SK-N-SH (cell line): ENCODE results near the gene SPTBN2. TPM values are rescaled to one million over a fixed set of nuclear protein-coding genes. Genes with fewer than 3 reads are reported as not detected.

ENCODE experiments used
- CTCF ChIA-PET: fragments of 300-600, 350-600 bp; formaldehyde crosslinking; extraction: SDS; loops from one replicate; lab custom pipeline; 2021; lab: Yijun Ruan, JAX
- POLR2A ChIA-PET: fragments of 350-600 bp; sonication (Branson Sonifier 250); formaldehyde crosslinking; extraction: SDS; loops from one replicate; lab custom pipeline; 2020; ENCODE audit warnings: antibody characterized with exemption, inconsistent platforms; lab: Yijun Ruan, JAX
- DNase-seq: peaks from one replicate; pipeline ENCODE4 v3.0.0; 2012
- H2AFZ ChIP-seq: fragments of 200-600 bp; sonication (generic); 2 replicates; pipeline ENCODE4 v1.8.1; 2016; ENCODE audit warnings: antibody characterized with exemption, mild to moderate bottlenecking, low read depth
- H3F3A ChIP-seq: fragments of 200-600 bp; sonication (generic); replicated peaks from 2 replicates; pipeline ENCODE3; 2016; ENCODE audit warnings: antibody characterized with exemption, mild to moderate bottlenecking; ENCODE audit not compliant: insufficient read depth
- H3K27ac ChIP-seq, 2 experiments: fragments of 200-500 bp in 1 of 2; fragments of 200-600 bp in 1 of 2; sonication (Bioruptor generic) in 1 of 2; sonication (generic), shearing (Covaris generic) in 1 of 2; 2 replicates each; pipeline versions ENCODE4 v1.5.1 to v1.6.1; 2014 to 2016; ENCODE audit warnings: low read depth in 2 of 2, inconsistent platforms in 1 of 2, low read length in 1 of 2, mild to moderate bottlenecking in 1 of 2, mixed read lengths in 1 of 2
- H3K27me3 ChIP-seq: fragments of 200-600 bp; sonication (generic), shearing (Covaris generic); 2 replicates; pipeline ENCODE4 v1.6.1; 2016; ENCODE audit warnings: mixed run types; ENCODE audit not compliant: insufficient read depth
- H3K36me3 ChIP-seq, 2 experiments: fragments of 200-500 bp in 1 of 2; fragments of 200-600 bp in 1 of 2; sonication (Bioruptor generic) in 1 of 2; sonication (generic) in 1 of 2; replicated peaks in 1 of 2; 2 replicates each; pipeline versions ENCODE3 to v1.5.1; 2014 to 2016; ENCODE audit warnings: low read length in 1 of 2, mild to moderate bottlenecking in 1 of 2; ENCODE audit not compliant: insufficient read depth in 2 of 2, control insufficient read depth in 1 of 2
- H3K4me1 ChIP-seq, 2 experiments: fragments of 200-500 bp in 1 of 2; fragments of 200-600 bp in 1 of 2; sonication (Bioruptor generic) in 1 of 2; sonication (generic), shearing (Covaris generic) in 1 of 2; 2 replicates each; pipeline versions ENCODE4 v1.5.1 to v1.6.1; 2014 to 2016; ENCODE audit warnings: low read depth in 1 of 2, low read length in 1 of 2, mixed run types in 1 of 2; ENCODE audit not compliant: insufficient read depth in 2 of 2, control insufficient read depth in 1 of 2
- H3K4me2 ChIP-seq: fragments of 200-600 bp; sonication (generic), shearing (Covaris generic); 2 replicates; pipeline ENCODE4 v1.6.1; 2017; ENCODE audit warnings: mixed run types
- H3K4me3 ChIP-seq, 2 experiments: fragments of 200-500 bp in 1 of 2; fragments of 200-600 bp in 1 of 2; sonication (Bioruptor generic) in 1 of 2; sonication (generic), shearing (Covaris generic) in 1 of 2; 2 replicates each; pipeline versions ENCODE4 v1.5.1 to v1.8.1; 2014 to 2016; ENCODE audit warnings: low read depth in 2 of 2, inconsistent platforms in 1 of 2, low read length in 1 of 2, mild to moderate bottlenecking in 1 of 2, mixed read lengths in 1 of 2, moderate library complexity in 1 of 2
- H3K79me2 ChIP-seq: fragments of 200-600 bp; sonication (generic); 2 replicates; pipeline ENCODE4 v1.8.1; 2017; ENCODE audit warnings: mild to moderate bottlenecking; ENCODE audit not compliant: insufficient read depth
- H3K9ac ChIP-seq: fragments of 200-600 bp; sonication (generic); 2 replicates; pipeline ENCODE4 v1.6.1; 2017; ENCODE audit warnings: mixed run types
- H3K9me2 ChIP-seq: fragments of 200-600 bp; sonication (generic); 2 replicates; pipeline ENCODE4 v1.6.1; 2017; ENCODE audit warnings: mixed run types
- H3K9me3 ChIP-seq: fragments of 200-600 bp; sonication (generic); 2 replicates; pipeline ENCODE4 v1.6.1; 2017; ENCODE audit warnings: mixed run types, mild to moderate bottlenecking, moderate library complexity
- H4K20me1 ChIP-seq: fragments of 200-600 bp; sonication (generic); 2 replicates; pipeline ENCODE4 v1.6.1; 2017; ENCODE audit warnings: mild to moderate bottlenecking, mixed run types; ENCODE audit not compliant: insufficient read depth
- EZH2phosphoT487 ChIP-seq: fragments of 200-600 bp; sonication (generic); IDR thresholded peaks from 2 replicates; pipeline ENCODE4 v1.6.1; 2017; ENCODE audit warnings: low read depth, mixed run types, mild to moderate bottlenecking, antibody characterized with exemption, moderate library complexity, borderline replicate concordance
- FOXJ3 ChIP-seq: sonication (generic); formaldehyde crosslinking; IDR thresholded peaks from 2 replicates; pipeline ENCODE4 v1.5.1; 2020; ENCODE audit warnings: mild to moderate bottlenecking, missing genetic modification reagents
- JUND ChIP-seq: IDR thresholded peaks from 2 replicates; pipeline ENCODE4 v1.4.0; 2012
- NFIC ChIP-seq: IDR thresholded peaks from 2 replicates; pipeline ENCODE4 v1.4.0; 2012; ENCODE audit warnings: borderline replicate concordance
- RAD21 ChIP-seq: IDR thresholded peaks from 2 replicates; pipeline ENCODE4 v1.6.1; 2012; ENCODE audit warnings: mild to moderate bottlenecking, low read length
- RCOR1 ChIP-seq: fragments of 150-350 bp; IDR thresholded peaks from 2 replicates; pipeline ENCODE4 v1.6.1; 2017; ENCODE audit warnings: antibody characterized with exemption, low read length
- RFX5 ChIP-seq: IDR thresholded peaks from 2 replicates; pipeline ENCODE4 v1.6.1; 2012; ENCODE audit warnings: mild to moderate bottlenecking, improper control_type of control experiment, low read length
- SMC3 ChIP-seq: IDR thresholded peaks from 2 replicates; pipeline ENCODE4 v1.6.1; 2012; ENCODE audit warnings: low read depth, low read length, improper control_type of control experiment
- TEAD4 ChIP-seq: IDR thresholded peaks from 2 replicates; pipeline ENCODE4 v1.4.0; 2012; ENCODE audit warnings: mild to moderate bottlenecking, borderline replicate concordance; ENCODE audit not compliant: insufficient read depth
- WGBS: methylation state at CpG from one replicate; pipeline ENCODE4 v1.1.6; 2017; ENCODE audit warnings: low lambda C conversion rate; 5-methylcytosine and 5-hydroxymethylcytosine counted together
- polyA plus RNA-seq, 3 experiments: library from polyadenylated mRNA; depleted of rRNA; stranded (reverse); fragments of >200 nt; gene quantifications; 2 replicates each; pipeline ENCODE4 v1.2.3, GENCODE V29; 2012
- TF ChIP-seq, protein P1 (sequence below): fragments of 200-600 bp; sonication (generic); IDR thresholded peaks from 2 replicates; pipeline ENCODE4 v1.6.1; 2017; ENCODE audit warnings: antibody characterized with exemption, mild to moderate bottlenecking, moderate library complexity
- TF ChIP-seq, protein P2 (sequence below): IDR thresholded peaks from 2 replicates; pipeline ENCODE4 v1.6.1; 2012; ENCODE audit warnings: mild to moderate bottlenecking, low read depth, low read length, moderate library complexity
- TF ChIP-seq, protein P3 (sequence below): fragments of 150-350 bp; IDR thresholded peaks from 2 replicates; pipeline ENCODE4 v1.6.1; 2017; ENCODE audit warnings: antibody characterized with exemption, low read length, low read depth, borderline replicate concordance
- TF ChIP-seq, protein P4 (sequence below): IDR thresholded peaks from 2 replicates; pipeline ENCODE4 v1.4.0; 2012; ENCODE audit warnings: low read depth
- TF ChIP-seq, protein P5 (sequence below): fragments of 150-350 bp; IDR thresholded peaks from 2 replicates; pipeline ENCODE4 v1.6.1; 2016; ENCODE audit warnings: mild to moderate bottlenecking, low read depth, low read length
- TF ChIP-seq, protein P6 (sequence below): IDR thresholded peaks from 2 replicates; pipeline ENCODE4 v1.4.0; 2012; ENCODE audit warnings: low read depth, borderline replicate concordance

The SPTBN2 gene
- polyA plus RNA-seq, 1 of the 3 experiments (the other 2 are of a cell fraction) = 19.7 TPM

DNA sequence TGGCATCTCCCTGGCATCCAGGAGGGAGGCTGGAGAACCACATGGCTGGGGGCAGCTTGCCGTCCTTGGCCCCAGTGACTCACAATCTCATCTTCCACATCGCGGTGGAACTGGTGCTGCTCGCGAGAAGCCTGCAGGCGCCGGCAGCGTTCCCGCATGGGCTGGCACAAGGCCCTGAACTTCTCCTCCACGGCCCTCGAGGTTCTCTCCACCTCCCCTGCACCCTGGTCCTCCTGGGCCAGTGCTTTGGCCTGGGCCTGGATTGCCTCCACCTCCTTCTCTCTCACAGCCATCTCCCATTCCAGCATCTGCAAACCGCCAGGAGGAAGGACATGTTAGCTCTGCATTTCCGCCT is 35.0 kb downstream of the SPTBN2 start:
- 80% methylated on average over 10 of the region's 13 CpGs for WGBS
- Histone ChIP-seq H3K4me3 (no peak overlapping the region), H3K27ac (no peak overlapping the region), H3K9me2 (no peaks in the 10 kb centered on the region), H3F3A (no peaks in the 10 kb centered on the region), H3K36me3 (peaks cover 0 to 46% of the 10 kb centered on the region in 2 experiments), H2AFZ (no peak overlapping the region), H4K20me1 (no peaks in the 10 kb centered on the region), H3K4me1 (no peaks in the 10 kb centered on the region), H3K4me2 (no peak overlapping the region), H3K9me3 (no peaks in the 10 kb centered on the region), H3K9ac (no peak overlapping the region), H3K79me2 (no peaks in the 10 kb centered on the region), H3K27me3 (no peaks in the 10 kb centered on the region)
- TF ChIP-seq JUND = no peak
- no peak for DNase-seq
- CTCF ChIA-PET = interaction anchor here (0.7 to 6.6 kb wide), 11 partner anchors 9 to 308 kb away, joined by 3 to 52 read pairs (median 3); partner anchors contain the start of gene C11orf86
- POLR2A ChIA-PET = no interaction called here

DNA sequence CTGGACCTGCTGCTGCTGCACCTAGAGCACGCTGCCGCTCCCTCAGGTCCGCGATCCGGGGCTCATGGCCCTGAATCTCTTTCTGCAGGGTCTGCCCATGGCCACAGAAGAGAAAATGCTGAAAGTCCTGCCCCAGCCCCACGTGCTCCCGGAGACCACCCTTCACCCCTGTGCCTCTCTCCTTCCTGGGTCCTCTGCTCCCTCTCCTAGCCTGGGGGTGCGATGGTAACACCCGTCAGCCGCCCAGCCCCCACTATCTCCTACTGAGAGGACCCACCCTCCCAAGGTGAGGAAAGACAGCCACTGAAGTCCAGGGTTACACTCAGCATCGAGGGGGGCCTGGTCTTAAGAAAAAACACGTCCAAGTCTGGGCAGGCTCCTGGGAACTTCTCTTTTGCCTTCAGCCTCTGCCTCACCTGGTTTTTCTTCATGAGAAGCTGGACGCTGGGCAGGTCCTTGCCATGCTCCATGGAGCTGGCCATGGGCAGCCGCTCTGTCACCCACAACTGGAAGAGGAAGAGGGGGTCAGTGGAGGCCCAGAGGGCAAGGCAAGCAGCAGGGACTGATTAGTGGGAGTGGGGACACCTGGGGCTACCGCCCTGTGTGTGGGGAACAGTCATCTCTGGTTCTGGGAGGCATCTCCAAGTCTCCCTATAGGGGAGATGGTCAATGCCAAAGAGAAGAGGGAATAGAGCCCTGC is 35.5 kb downstream of the SPTBN2 start:
- Histone ChIP-seq H3K27ac (no peak overlapping the region), H3K9me3 (no peaks in the 10 kb centered on the region), H3K4me2 (no peak overlapping the region), H3K27me3 (no peaks in the 10 kb centered on the region), H3K36me3 (peaks cover 0 to 41% of the 10 kb centered on the region in 2 experiments), H3F3A (no peaks in the 10 kb centered on the region), H3K79me2 (no peaks in the 10 kb centered on the region), H3K4me1 (no peaks in the 10 kb centered on the region), H3K9me2 (no peaks in the 10 kb centered on the region), H3K4me3 (no peak overlapping the region), H3K9ac (no peak overlapping the region), H4K20me1 (no peaks in the 10 kb centered on the region), H2AFZ (no peak overlapping the region)
- ChIA-PET POLR2A (no interaction called here), CTCF (interaction anchor here (0.6 to 6.6 kb wide), 14 partner anchors 9 to 309 kb away, joined by 3 to 52 read pairs (median 3); partner anchors contain the start of gene C11orf86)
- TF ChIP-seq NFIC (no peak), TEAD4 (no peak), FOXJ3 (no peak), RCOR1 (no peak), SMC3 (no peak), RAD21 (no peak), RFX5 (no peak), JUND (no peak), EZH2phosphoT487 (no peak)
- TF ChIP-seq, protein P1, sequence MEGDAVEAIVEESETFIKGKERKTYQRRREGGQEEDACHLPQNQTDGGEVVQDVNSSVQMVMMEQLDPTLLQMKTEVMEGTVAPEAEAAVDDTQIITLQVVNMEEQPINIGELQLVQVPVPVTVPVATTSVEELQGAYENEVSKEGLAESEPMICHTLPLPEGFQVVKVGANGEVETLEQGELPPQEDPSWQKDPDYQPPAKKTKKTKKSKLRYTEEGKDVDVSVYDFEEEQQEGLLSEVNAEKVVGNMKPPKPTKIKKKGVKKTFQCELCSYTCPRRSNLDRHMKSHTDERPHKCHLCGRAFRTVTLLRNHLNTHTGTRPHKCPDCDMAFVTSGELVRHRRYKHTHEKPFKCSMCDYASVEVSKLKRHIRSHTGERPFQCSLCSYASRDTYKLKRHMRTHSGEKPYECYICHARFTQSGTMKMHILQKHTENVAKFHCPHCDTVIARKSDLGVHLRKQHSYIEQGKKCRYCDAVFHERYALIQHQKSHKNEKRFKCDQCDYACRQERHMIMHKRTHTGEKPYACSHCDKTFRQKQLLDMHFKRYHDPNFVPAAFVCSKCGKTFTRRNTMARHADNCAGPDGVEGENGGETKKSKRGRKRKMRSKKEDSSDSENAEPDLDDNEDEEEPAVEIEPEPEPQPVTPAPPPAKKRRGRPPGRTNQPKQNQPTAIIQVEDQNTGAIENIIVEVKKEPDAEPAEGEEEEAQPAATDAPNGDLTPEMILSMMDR = no peak
- TF ChIP-seq, protein P2, sequence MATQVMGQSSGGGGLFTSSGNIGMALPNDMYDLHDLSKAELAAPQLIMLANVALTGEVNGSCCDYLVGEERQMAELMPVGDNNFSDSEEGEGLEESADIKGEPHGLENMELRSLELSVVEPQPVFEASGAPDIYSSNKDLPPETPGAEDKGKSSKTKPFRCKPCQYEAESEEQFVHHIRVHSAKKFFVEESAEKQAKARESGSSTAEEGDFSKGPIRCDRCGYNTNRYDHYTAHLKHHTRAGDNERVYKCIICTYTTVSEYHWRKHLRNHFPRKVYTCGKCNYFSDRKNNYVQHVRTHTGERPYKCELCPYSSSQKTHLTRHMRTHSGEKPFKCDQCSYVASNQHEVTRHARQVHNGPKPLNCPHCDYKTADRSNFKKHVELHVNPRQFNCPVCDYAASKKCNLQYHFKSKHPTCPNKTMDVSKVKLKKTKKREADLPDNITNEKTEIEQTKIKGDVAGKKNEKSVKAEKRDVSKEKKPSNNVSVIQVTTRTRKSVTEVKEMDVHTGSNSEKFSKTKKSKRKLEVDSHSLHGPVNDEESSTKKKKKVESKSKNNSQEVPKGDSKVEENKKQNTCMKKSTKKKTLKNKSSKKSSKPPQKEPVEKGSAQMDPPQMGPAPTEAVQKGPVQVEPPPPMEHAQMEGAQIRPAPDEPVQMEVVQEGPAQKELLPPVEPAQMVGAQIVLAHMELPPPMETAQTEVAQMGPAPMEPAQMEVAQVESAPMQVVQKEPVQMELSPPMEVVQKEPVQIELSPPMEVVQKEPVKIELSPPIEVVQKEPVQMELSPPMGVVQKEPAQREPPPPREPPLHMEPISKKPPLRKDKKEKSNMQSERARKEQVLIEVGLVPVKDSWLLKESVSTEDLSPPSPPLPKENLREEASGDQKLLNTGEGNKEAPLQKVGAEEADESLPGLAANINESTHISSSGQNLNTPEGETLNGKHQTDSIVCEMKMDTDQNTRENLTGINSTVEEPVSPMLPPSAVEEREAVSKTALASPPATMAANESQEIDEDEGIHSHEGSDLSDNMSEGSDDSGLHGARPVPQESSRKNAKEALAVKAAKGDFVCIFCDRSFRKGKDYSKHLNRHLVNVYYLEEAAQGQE = no peak
- TF ChIP-seq, protein P3, sequence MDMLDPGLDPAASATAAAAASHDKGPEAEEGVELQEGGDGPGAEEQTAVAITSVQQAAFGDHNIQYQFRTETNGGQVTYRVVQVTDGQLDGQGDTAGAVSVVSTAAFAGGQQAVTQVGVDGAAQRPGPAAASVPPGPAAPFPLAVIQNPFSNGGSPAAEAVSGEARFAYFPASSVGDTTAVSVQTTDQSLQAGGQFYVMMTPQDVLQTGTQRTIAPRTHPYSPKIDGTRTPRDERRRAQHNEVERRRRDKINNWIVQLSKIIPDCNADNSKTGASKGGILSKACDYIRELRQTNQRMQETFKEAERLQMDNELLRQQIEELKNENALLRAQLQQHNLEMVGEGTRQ = no peak
- TF ChIP-seq, protein P4, sequence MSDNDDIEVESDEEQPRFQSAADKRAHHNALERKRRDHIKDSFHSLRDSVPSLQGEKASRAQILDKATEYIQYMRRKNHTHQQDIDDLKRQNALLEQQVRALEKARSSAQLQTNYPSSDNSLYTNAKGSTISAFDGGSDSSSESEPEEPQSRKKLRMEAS = no peak
- TF ChIP-seq, protein P5, sequence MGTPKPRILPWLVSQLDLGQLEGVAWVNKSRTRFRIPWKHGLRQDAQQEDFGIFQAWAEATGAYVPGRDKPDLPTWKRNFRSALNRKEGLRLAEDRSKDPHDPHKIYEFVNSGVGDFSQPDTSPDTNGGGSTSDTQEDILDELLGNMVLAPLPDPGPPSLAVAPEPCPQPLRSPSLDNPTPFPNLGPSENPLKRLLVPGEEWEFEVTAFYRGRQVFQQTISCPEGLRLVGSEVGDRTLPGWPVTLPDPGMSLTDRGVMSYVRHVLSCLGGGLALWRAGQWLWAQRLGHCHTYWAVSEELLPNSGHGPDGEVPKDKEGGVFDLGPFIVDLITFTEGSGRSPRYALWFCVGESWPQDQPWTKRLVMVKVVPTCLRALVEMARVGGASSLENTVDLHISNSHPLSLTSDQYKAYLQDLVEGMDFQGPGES = no peak
- TF ChIP-seq, protein P6, sequence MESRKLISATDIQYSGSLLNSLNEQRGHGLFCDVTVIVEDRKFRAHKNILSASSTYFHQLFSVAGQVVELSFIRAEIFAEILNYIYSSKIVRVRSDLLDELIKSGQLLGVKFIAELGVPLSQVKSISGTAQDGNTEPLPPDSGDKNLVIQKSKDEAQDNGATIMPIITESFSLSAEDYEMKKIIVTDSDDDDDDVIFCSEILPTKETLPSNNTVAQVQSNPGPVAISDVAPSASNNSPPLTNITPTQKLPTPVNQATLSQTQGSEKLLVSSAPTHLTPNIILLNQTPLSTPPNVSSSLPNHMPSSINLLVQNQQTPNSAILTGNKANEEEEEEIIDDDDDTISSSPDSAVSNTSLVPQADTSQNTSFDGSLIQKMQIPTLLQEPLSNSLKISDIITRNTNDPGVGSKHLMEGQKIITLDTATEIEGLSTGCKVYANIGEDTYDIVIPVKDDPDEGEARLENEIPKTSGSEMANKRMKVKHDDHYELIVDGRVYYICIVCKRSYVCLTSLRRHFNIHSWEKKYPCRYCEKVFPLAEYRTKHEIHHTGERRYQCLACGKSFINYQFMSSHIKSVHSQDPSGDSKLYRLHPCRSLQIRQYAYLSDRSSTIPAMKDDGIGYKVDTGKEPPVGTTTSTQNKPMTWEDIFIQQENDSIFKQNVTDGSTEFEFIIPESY = no peak
- 87% methylated on average over 12 of the region's 15 CpGs for WGBS
- DNase-seq = peak; percentile 17
